Fibroblast of gingiva (primary cell): ENCODE data around the gene INPP4B.
"Not testable (repeated sequence)": the region's sequence is repeated elsewhere in the genome, so short reads cannot be mapped to it uniquely, and the experiment has no call there.

Source experiments
- DNase-seq: peaks from one replicate; pipeline ENCODE4 v3.0.0-alpha.2; 2011; ENCODE audit warnings: low read depth

The INPP4B gene

DNA sequence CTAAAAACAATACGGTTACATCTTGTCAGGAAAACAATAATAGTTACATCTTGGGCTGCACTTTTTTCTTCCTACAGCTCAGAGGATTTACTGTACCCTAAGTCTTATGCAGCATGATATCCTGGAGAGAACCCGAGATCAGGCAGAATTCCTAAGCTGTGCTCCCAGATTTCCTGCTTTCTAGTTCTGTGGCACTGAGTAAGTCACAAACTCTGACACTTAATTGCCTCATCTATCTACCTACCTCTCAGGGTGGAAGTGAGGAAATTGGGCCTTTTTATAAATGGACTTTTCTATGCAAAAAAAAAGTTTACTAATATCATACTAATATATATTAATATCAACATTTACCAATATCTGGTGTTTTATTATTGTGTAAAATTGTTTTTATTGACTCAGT, 438.5 kb downstream of the INPP4B start:
- no peak for DNase-seq

DNA sequence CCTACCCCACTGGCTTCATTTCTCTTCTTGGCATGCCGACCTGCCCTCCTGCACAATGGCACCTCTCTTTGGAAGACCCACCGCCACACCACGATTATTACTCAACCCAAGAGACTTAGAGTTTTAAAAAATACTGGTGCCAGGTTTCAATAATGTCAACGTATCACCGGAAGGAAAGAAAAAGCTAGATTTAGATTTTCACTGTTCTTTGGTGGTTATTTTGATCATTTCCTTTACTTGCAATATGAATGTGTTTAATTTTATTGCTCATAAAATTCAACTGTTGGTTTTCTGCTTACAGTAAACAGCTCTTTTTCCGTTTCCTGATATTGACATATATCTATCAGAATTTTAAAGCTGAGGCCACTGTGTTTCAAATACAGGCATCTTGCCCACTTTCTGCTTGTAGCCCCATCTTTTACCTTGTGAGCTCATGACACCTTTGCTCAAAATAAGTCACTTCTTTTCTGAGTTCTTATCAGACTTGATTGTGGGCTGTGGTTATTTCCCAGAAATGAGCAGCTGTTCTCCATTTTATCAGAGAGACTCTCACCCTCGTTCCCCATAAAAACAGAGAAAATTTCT, 439.1 kb downstream of the INPP4B start:
- DNase-seq: no peak

DNA sequence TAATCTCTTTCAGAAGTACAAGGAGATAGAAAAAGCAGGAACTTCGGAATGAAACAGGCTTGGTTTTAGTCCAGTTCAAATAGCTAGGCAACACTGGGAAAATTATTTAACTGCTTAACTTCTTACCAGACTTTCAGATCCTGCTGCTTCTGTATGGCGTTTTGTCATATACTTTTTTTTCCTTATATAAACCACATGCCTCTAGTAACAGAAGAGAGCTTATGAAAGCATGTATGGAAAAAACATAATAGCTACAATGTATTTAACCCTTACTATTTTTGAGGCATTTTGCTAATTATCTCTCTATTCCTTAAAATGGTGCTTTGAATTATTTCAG, 439.6 kb downstream of the INPP4B start:
- no peak for DNase-seq

DNA sequence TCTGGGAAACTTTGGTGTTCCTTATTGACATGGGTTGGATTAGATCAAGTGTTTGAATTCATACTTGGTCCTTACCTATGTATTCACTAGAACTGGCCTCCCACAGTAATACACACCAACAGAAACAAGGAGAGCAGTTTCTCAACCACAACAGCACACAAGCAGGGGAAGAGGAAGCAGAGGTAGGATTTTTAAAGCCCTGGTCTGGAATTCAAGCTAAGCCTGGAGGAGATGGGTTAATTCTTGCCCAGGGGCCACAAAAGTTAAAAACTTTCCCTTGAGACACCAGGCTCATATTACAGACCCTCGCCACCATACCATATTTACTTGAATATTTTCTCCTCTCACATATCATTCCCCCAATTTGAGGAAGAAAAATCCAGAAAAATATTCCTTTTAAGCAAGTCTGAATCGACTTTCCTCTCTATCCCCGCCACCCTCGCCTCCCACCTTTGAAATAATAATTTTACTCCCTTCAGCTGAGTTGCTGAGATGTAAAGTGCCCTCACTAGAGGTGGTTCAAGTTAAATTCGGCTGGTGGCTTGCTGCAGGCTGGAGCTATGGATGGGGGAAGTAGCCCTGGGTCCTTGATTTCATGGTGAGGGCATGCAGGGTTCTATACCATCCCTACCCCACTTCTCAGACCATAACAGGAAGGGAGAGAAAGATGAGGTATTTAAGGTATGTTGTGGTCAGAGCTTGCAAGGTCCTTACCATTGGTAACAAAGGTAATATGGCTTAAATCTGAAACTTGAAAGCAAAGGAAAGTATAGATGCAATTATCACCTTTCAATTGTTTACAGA, 440.2 kb downstream of the INPP4B start:
- DNase-seq: no peak

DNA sequence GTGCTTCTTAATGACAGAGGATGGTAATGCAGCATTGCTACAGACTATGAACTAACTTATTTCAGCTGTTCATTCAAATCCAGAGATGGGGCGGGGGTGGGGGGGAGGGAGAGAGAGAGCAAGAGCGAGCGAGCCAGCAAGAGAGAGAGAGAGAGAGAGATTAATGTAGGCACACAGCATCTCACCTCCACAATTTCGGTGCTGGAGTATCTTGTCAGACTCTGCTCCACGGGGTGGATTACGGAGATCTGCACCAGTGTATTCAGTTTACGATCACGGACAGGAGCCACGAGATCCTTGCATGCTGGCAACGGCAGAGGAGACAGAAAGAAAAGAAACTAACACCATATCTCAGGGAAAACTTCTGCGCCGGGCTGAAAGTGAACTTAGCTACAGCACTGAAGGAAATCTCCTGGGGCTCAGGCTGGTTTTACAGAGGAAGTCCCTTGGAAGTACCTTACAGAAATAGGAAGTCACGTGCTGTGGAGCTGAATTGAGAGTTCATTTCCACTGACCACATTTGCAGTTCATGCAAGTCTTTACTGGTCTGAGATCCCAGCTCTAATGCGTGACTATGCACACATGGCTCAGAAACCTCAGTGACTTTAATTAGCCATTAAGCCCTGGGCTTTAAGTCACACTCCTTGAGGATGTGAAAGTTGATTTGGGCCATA, 440.9 kb downstream of the INPP4B start:
- DNase-seq: peak; percentile 78

DNA sequence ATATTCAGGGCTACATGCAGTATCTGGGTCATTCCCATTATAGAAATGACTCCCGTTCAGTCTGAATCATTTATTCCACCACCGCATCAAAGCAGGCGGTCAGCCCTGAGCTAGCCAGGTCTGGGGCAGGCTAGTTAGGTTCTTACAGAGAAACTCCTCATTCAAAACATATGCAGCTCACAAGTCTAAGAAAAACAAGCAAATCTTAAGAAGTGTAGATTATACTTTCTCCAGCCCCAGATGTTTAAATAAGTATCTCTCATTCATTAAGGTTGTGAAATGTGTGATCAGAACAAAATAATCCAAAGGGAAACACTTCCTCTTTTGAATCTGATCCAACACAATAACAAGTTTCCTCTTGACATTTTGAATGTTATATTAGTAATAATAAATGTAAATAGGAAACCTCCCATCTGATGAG, 441.9 kb downstream of the INPP4B start:
- peak; percentile 53 for DNase-seq

DNA sequence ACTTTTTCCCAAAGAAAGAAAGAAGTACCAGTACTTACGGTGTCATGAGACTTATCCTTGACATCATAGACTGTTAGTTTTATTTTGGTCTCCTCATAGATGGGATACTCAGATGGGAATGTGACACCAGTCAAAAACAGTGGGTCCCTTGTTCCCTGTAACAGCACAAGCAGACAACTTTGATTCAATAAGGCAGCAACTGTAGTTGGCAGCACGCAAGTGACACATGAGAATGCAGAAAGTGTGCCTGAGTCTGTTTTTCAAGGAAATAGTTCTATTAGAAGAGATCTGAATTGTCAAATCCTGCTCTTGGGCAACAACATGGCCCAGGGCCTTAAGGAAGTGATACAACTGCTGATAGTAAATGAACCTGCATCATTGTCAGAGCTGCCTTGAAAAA, 443.2 kb downstream of the INPP4B start:
- DNase-seq: peak; percentile 64

DNA sequence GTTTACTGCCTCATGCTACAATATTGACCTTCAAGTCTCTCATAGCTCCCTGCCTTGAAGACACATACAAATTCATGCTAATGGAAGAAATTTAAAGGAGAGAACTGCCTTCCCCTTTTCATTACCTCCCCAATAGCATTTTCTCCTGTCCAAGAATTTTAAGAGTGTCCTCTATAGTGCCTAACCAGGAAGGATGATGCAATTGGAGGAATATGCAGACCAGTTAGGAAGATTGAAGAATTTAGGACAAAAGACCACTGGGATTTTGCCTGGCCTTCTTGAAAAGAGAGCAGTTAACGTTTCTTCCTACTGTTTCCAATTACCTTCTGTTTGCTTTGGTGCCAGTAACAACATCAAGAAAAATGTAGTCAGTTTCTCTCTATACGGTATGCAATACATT, 443.9 kb downstream of the INPP4B start:
- DNase-seq: peak; percentile 41

DNA sequence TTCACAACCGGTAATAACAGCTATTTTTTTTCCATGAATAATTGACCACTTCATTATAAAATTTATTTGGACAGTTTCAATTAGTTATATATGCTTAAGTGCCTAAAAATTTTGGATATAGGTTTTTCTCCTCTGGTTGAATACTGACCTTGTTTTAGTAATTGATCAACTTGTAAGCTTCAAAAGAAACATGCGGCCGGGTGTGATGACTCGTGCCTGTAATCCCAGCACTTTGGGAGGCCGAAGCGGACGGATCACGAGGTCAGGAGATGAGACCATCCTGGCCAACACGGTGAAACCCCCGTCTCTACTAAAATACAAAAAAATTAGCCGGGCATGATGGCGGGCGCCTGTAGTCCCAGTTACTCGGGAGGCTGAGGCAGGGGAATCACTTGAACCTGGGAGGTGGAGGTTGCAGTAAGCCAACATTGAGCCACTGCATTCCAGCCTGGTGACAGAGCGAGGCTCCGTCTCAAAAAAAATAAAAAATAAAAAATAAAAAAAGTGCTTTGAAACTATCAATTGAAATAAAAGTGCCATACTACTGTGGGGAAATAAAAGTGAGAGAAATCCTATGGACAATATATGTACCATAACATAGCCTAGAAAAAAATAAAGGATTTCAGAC, 448.6 kb downstream of the INPP4B start:
- not testable (repeated sequence) for DNase-seq

DNA sequence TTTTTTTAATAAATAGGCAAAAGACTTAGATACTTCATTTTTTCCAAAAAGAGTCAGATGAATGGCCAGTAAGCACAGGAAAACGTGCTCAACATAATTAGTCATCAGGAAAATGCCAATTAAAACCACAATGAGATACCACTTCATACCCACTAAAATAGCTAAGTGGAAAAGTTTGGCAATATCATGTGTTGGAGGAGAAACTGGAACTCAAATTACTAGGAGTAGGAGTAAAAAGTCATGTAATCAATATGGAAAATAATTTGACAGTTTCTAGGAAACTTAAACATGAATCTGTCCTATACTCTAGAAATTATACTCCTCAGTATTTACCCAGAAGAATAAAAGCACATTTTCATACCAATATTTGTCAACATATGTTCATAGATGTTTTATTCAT, 449.8 kb downstream of the INPP4B start:
- peak; percentile 56 for DNase-seq

DNA sequence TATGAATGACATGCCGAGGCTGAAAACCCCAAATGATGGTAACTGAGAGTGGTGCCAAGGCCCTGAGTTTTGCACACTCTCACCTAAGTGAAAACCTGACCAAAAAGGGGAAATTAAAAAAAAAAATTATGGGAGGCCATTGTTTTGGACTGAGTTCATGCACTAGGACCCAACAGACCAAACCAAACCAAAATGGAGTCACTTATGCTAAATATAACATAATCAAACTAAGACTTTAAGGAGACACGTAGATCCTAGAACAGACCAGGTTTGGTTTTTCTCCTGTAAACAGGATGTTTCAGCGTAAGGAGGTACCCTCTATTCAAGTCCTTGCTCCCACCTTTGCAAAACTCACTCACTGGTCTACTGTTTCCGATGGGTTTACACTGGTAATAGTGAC, 453.0 kb downstream of the INPP4B start:
- no peak for DNase-seq

DNA sequence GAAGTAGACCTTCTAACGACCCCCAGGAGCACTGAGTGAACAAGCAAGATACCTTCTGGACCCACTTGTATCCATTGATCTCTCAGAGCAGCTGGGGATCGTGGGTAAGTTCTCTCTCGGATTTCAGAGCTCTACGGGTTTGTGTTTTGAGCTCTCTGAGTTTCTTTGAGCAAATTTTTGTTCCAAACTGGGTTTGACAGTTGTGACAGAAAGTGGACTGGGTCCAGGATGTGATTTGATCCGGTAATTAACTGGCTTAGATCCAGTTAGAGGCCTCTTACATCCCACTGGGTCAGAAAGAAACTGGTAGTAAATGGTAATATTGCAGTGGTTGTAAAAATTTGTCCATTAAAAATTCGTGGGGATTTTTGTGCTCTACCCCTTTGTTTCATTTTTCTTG, 459.2 kb downstream of the INPP4B start:
- DNase-seq: no peak

DNA sequence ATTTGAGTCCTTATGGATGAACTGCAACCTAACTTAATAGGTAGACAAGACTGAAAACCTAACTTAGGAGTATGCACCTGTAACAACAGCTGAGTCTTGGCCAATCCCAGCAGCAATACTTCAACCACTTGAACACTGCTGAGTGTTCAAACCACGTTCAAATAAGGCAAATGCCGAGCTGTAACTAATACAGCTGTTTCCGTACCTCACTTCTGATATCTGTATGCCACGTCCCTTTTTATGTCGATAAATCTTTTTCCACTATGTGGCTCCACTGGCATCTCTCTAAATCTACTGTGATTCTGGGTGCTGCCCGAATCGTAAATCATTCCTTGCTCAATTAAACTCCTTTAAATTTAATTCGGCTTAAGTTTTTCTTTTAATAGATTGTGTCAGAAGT, 459.7 kb downstream of the INPP4B start:
- no peak for DNase-seq

DNA sequence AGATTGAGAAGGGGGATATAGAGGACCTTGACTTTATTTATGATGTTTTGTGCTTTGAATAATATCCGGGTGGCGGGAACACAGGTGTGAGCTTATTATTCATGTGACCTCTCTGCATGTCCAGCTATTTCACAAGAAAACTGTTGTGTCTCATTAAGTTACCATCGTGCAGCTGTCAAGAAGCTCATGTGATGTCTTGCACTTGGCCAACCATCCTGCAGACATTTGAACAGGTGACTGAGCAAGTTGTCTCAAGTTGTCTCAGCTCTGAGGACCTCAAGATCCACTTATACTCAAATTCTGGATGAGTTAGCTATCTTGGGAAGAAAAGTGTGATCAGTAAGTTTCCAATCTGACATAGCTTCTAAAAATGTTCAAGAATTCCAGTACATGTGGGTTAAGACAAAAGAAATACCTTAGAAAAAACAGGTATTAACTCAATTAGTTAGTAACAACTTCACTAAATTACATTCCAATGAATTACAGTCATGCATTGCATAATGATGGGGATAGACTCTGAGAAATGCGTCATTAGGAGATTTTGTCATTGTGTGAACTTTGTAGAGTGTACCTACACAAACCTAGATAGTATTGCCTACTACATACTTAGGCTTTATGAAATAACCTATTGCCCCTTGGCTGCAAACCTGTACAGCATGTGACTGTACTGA, 462.2 kb downstream of the INPP4B start:
- no peak for DNase-seq

DNA sequence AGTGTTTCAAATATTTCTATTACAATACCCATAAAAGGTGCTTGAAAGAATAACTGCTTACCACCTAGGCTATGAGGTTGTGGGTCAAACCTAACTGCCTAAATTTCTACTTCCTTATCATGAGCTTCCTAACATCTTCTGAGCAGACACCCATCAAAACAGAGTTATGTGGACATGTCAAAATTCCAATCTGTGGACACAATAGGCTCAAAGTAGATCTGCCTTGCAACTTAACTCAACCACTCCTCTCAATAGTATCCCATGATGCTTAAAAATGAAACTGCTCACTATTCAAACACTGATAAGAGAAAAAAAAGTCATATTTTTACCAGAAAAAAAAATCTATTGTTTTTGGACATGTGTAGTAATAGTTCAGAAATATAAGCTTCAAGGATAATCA, 462.7 kb downstream of the INPP4B start:
- DNase-seq: no peak

DNA sequence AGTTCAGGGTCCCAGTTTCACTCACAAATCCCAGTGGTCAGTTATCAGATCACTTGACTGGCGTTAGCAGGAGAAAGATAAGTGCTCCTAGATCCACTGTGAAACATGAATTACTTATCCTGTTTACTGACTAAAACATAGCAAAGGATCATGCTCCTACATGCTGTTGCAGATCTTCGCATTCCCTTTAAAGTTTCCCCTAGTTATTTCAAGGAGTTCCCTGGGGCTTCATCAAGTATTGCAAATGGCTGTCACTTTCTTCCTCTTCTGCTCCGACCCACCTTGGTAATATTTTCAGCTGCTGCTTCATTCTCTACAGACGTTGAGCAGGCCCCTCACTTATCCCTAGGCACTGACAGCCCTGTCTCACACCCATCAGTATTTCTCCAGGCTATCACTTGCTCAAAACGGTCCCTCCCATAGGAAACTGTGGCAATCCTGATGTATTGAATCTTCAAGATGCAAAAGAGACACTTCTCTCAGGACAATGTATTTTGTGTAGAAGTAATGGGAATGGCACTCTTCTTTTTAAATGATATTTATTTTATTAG, 466.0 kb downstream of the INPP4B start:
- DNase-seq: no peak

DNA sequence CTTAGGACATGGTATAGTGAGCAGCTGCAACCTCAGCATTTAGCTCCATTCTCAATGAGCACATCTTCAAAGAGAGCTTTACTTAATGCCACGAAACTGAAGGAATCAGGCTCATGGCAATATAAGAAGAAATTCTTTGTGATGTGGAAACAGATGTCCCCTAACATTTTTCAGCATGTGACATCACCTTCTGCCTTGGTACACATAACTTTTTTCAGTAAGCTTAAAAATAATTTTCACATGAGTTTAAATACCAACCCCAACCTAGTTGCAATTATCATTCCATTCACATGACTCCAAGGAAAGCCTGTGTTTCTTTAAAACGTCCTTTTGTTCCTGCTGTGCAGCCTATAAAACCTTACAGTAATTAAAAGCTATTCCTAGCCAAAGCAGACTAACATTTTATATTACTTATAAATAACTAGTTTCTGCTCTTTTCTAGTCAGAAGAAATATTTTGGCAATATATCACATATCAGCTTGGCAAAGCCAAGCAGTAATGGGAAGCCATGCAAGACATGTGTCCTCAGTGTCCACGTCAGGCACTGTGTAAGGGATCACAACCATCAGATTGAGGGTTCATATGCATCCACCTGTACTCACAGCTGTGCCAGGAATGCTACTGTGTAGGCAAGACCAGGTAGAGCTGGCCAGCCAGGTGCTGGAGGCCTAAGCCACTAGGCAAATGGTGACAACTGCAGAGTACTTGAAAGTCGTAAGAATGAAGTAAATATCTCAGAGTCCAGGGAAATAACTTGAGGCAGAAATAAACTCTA, 466.6 kb downstream of the INPP4B start:
- DNase-seq: peak; percentile 94

DNA sequence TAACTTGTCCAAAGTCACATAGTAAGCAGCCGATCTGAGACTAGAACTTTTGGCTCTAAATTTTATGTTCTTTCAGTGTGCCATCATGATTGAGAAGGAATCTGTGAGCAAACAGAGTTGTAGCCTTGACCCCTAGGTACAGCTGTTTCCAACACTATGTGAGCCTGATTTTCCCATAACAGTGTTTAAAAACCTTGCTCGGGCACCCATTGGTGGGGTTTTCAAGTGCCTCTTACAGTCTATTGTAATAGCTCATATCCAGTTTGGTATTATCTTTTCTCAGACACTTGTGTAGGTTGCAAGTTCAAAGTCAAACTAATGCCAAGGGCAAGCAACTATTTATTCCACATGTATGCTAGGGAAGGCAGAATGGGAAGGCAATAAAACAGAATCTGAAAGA, 467.9 kb downstream of the INPP4B start:
- DNase-seq: no peak

DNA sequence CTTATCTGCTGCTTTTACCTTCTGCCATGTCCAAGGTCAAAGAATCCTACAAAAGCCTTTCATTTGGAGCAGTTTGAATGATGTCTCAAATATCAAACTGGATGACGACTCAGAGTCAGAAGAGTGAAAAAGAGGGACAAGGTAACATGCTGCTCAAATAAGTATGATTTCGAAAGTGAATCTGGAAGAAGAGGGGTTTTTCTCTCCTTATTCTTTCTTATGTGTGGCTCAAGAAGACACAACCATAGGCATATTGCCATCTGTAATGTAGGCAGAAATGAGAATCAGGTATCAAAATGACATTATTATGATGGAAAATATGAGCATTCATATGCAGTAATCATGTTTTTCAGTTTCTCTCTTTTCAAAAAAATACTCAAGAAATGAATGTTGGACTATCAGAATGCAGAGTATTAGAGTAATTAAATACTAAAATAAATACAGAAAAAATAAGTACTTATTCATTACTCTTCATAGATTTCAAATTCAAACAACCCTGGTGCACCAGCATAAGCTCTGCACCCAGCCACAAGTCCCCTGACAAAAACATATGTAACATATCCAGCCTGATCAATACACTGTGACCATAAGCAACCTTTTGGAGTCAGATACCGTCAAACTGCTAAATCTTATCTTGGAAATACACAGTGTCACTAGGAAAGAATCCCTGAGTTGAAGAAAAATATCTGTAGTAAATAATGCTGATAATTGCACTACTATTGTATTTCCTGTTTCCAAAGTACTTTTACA, 468.6 kb downstream of the INPP4B start:
- no peak for DNase-seq

DNA sequence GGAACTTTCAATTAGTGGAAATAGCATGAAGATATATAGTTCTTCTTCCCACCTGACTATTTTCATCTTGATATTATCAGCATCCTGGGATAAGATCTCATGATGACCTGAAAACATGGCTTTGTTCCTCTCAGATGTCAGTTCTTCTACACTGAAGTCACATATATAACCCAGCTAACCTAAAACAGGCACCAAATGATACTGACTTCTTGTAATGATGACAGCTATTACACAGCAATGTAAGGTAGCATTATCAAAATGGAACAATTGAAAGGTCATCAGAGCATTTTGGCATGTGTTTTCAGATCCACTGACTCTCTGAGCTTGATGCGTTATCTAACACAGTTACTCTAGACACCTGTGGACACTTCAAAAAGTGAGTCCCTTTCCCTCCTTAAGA, 469.9 kb downstream of the INPP4B start:
- DNase-seq: no peak

DNA sequence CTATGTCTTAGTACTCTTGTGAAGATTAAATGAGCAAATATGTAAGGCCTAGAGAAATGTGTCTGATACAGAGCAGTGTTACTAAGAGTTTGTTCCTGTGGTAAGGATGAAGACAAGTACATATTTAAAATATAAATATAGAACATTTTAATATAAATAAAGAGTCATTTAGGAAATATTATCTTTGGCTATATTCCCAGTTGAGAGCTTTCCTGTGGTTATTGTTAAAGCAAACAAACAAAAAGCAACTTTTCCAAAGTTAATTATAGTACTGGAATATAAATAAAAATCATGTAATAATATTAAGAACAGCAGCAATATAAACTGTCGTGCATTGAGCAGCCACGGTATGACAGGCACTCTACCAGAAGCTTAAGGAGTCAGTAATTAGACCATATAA, 472.5 kb downstream of the INPP4B start:
- peak; percentile 82 for DNase-seq
